Endodermal cell (in vitro differentiated cells): ENCODE results near the gene SCN9A. TPM values are rescaled to one million over a fixed set of nuclear protein-coding genes. Genes with fewer than 3 reads are reported as not detected.

ENCODE experiments used
- DNase-seq: peaks from one replicate; pipeline ENCODE4 v3.0.0-alpha.2; 2017
- H3K27ac ChIP-seq: 2 replicates; pipeline ENCODE4 v1.5.1; 2013; ENCODE audit warnings: mild to moderate bottlenecking, low read depth, low read length, moderate library complexity
- H3K27me3 ChIP-seq: 2 replicates; pipeline ENCODE4 v1.6.1; 2013; ENCODE audit warnings: mild to moderate bottlenecking, low read length, moderate library complexity; ENCODE audit not compliant: insufficient read depth, control insufficient read depth, poor library complexity, severe bottlenecking
- H3K36me3 ChIP-seq: 2 replicates; pipeline ENCODE4 v1.7.0; 2013; ENCODE audit warnings: mild to moderate bottlenecking, low read length, moderate library complexity; ENCODE audit not compliant: control insufficient read depth, insufficient read depth
- H3K4me1 ChIP-seq: one replicate; pipeline ENCODE4 v1.7.0; 2013; ENCODE audit warnings: low read length; ENCODE audit not compliant: control insufficient read depth, insufficient read depth
- H3K4me3 ChIP-seq: 2 replicates; pipeline ENCODE4 v1.5.1; 2013; ENCODE audit warnings: mild to moderate bottlenecking, low read length, moderate library complexity
- H3K9ac ChIP-seq: 2 replicates; pipeline ENCODE4 v1.6.1; 2013; ENCODE audit warnings: mild to moderate bottlenecking, low read length, moderate library complexity; ENCODE audit not compliant: poor library complexity, severe bottlenecking; ENCODE audit errors: extremely low read depth
- H3K9me3 ChIP-seq: 2 replicates; pipeline ENCODE4 v1.6.1; 2013; ENCODE audit warnings: mild to moderate bottlenecking, low read length, moderate library complexity; ENCODE audit not compliant: control insufficient read depth
- H3K27ac Mint-ChIP-seq: 2 replicates; pipeline ENCODE4 v1.8.0; 2020; ENCODE audit warnings: mixed read lengths
- H3K27me3 Mint-ChIP-seq: 2 replicates; pipeline ENCODE4 v1.8.0; 2021; ENCODE audit warnings: mild to moderate bottlenecking, mixed read lengths; ENCODE audit not compliant: insufficient read depth
- H3K36me3 Mint-ChIP-seq: 2 replicates; pipeline ENCODE4 v1.8.0; 2020; ENCODE audit warnings: low read depth, mixed read lengths
- H3K4me1 Mint-ChIP-seq: 2 replicates; pipeline ENCODE4 v1.8.0; 2020; ENCODE audit warnings: mixed read lengths
- H3K4me3 Mint-ChIP-seq: 2 replicates; pipeline ENCODE4 v1.8.0; 2020; ENCODE audit warnings: mild to moderate bottlenecking, moderate library complexity, mixed read lengths
- H3K9me3 Mint-ChIP-seq: 2 replicates; pipeline ENCODE4 v1.8.0; 2020; ENCODE audit warnings: mild to moderate bottlenecking, mixed read lengths
- CTCF ChIP-seq: fragments of 200-600 bp; sonication (generic); conservative IDR thresholded peaks from 2 replicates; pipeline ENCODE4 v1.5.0; 2021; ENCODE audit warnings: antibody characterized with exemption, mild to moderate bottlenecking
- WGBS, 2 experiments: methylation state at CpG; one replicate each; pipeline versions ENCODE4 v1.1.5 to v1.1.7; 2013; ENCODE audit warnings: missing lambda C conversion rate in 2 of 2, mixed read lengths in 1 of 2; ENCODE audit not compliant: insufficient coverage in 1 of 2, insufficient read length in 1 of 2; 5-methylcytosine and 5-hydroxymethylcytosine counted together
- total RNA-seq, 2 donors: library from RNA; stranded (reverse); fragmentation: NEBNext Ultra II Directional in 1 of 2; extraction: Animal tissue kit (Norgen Biotek cat#: 25700) in 1 of 2; gene quantifications; 2 replicates in 1 of 2; 3 replicates in 1 of 2; pipeline ENCODE4 v1.2.1, GENCODE V29; 2021

SCN9A gene
- total RNA-seq, 2 donors from 2014 or later, result 0.13 to 0.35 TPM

GRCh38 chr2:166152064-166152463 is 223.7 kb downstream of the SCN9A start:
- peak; percentile 35 for TF ChIP-seq CTCF
- H3K36me3 ChIP-seq, result no peaks in the 10 kb centered on the region
- Mint-ChIP-seq H3K4me1 (no peaks in the 10 kb centered on the region), H3K27me3 (no peaks in the 10 kb centered on the region), H3K27ac (no peak overlapping the region), H3K4me3 (no peak overlapping the region), H3K36me3 (no peaks in the 10 kb centered on the region), H3K9me3 (no peaks in the 10 kb centered on the region)
- no peak overlapping the region for H3K9ac ChIP-seq
- no peak overlapping the region for H3K27ac ChIP-seq
- no peaks in the 10 kb centered on the region for H3K4me1 ChIP-seq
- no peaks in the 10 kb centered on the region for H3K27me3 ChIP-seq
- no peaks in the 10 kb centered on the region for H3K9me3 ChIP-seq
- no peak overlapping the region for H3K4me3 ChIP-seq
- no peak for DNase-seq

GRCh38 chr2:166148500-166149400 is 227.0 kb downstream of the SCN9A start:
- Histone ChIP-seq H3K4me3 (no peak overlapping the region), H3K36me3 (no peaks in the 10 kb centered on the region), H3K9ac (no peak overlapping the region), H3K27me3 (no peaks in the 10 kb centered on the region), H3K4me1 (no peaks in the 10 kb centered on the region), H3K9me3 (no peaks in the 10 kb centered on the region), H3K27ac (no peak overlapping the region)
- 76 to 100% methylated on average over 4 to 7 of the region's 7 CpGs for WGBS, 2 experiments
- Mint-ChIP-seq H3K27me3 (no peaks in the 10 kb centered on the region), H3K4me1 (no peaks in the 10 kb centered on the region), H3K4me3 (no peak overlapping the region), H3K36me3 (no peaks in the 10 kb centered on the region), H3K9me3 (no peaks in the 10 kb centered on the region), H3K27ac (no peak overlapping the region)
- DNase-seq, result no peak
- TF ChIP-seq CTCF, result no peak

GRCh38 chr2:166147883-166148282 is 227.9 kb downstream of the SCN9A start:
- Histone ChIP-seq H3K4me1 (no peaks in the 10 kb centered on the region), H3K9ac (no peak overlapping the region), H3K27ac (no peak overlapping the region), H3K36me3 (no peaks in the 10 kb centered on the region), H3K27me3 (no peaks in the 10 kb centered on the region), H3K4me3 (no peak overlapping the region), H3K9me3 (no peaks in the 10 kb centered on the region)
- 67 to 87% methylated on average over 1 to 2 of the region's 2 CpGs for WGBS, 2 experiments
- DNase-seq, result no peak
- no peak for TF ChIP-seq CTCF
- Mint-ChIP-seq H3K36me3 (no peaks in the 10 kb centered on the region), H3K4me3 (no peak overlapping the region), H3K9me3 (no peaks in the 10 kb centered on the region), H3K27ac (no peak overlapping the region), H3K4me1 (no peaks in the 10 kb centered on the region), H3K27me3 (no peaks in the 10 kb centered on the region)

Other genes starting within 250 kb of the SCN9A start
- not detected for gene SCN1A, start 247.9 kb downstream of the SCN9A start, total RNA-seq
- under 1 TPM; 0.18 to 0.29 TPM for gene SCN7A, start 118.3 kb upstream of the SCN9A start, total RNA-seq